NCI-H524 (cell line): ENCODE measurements around the gene PLCL2.
A peak's percentile ranks its signal among the peaks of the same experiment; 100 is the strongest.

ENCODE experiments used
- DNase-seq, 2 experiments: peaks; one replicate each; lab custom pipeline; 2025; lab: John Stamatoyannopoulos, UW

Gene PLCL2

DNA sequence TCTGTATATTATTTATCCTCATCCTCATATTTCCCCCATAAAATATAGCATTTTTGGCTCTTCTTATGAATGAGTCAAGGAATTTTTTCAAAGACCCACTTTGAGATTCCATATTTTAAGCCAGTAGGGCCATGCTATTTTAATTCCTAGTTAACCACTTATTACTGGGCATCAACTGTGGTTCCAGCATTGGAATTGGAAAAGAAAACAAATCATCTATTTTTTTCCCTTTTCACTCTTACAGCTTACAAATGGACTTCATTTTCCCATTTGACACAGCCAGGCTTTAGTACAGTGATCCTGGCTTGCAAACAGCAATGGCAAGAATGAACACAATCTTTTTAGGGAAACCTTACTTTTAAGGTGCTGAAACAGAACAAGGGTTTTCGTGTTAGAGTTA is 19.4 kb upstream of the PLCL2 start:
- DNase-seq: no peak

DNA sequence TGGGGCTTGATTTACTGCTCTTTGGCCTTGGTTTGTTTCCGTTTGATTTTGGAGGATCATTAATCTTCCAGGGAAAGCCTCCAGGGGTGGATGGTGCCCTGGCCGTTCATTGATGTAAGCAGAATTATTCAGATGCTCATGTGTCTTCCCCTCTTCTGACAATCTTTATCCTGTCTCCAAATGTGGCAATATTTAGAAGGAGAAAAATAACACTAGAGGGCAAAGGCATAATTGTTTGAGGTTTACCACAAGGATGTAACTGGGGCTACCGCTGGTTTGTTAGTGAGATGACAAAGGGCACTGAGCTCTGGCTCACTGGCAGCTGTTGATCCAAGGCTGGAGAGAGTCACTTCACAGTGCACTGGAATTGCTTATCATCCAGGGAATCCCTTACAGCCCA is 18.2 kb upstream of the PLCL2 start:
- DNase-seq: no peak

DNA sequence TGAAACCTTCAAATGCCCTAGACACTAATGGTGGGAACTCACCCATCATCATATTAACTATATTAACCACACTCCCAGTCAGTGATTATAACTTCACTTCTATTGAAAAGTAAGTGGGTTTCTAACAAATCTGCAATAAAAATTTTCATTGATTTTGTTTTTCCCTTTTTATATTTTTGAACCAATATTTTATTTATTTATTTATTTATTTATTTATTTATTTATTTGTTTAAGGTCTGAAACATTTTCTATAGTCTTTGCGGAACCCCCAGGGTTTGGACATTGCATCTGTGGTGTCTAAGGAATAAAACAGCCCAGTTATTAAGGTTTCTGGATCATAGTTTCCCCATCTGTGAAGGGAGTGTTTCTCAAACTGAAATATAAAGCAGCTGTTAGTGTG is 16.2 kb upstream of the PLCL2 start:
- DNase-seq: peak in 1 of 2 experiments; percentile 50

DNA sequence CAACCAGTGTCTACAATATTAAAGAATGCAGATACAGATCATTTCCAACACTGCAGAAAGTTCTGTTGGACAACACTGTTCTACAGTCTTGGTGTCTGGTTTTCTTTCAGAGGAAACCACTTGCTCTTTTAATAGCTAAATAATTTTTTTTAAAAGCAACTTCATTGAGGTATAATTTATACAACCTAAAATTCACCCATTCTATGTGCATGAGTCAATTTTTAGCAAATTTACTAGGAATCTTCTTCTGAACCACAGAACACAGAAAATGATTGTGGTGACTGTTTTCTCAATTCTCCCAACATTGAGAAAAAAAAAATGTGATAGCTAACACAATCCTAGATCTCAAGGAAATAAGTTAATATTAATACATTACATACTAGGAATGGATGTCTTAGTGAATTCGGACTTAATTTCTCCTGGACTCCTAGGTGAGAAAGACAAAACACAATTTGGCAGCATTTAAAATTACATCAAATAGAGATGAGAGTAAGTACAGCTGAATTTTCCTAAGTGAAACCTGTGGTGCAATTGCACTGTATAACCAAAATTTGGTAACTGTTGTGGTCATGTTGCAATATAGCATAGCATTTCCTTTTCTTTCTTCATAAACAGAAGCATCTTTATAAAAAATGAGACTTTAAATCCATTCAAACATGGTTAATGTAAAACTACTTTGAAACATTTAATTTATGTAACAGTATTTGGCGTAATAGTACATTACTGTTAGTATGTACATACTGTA is 15.3 kb upstream of the PLCL2 start:
- DNase-seq: no peak

DNA sequence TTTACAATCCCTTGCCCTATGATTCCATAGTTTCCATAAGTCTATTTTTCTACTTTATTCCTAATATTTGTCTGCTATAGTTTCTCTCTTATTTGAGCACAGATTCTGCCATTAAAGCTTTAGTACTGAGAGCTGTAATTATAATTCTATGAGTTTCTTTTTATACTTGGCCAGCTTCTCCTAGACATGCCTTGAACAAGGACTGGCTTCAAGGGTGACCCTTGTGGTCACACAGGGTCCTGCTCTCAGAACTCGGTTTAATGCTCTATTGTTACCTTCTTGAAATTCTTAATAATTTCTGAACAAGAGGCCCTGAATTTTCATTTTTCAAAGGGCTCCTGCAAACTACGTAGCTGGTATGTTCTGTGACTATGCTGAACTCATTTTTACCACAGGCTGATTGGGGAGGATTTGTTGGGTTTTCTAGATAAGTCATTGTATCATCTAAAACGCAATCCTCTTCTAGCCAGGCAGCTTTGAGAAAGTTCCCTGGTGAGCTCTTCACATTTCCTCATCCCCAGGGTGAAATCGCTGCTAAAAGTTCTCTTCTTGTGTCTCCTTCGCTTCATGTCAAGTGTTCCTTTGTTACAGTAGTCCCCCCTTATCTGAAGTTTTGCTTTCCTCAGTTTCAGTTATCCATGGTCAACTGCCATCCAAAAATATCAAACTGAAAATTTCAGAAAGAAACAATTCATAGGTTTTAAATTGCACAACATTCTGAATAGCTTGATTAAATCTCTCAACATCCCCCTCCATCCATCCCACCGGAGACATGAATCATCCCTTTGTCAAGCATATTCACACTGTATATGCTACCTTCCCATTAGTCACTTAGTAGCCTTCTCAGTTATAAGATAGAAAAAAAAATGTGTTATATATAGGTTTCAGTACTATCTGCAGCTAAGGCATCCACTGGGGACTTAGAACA is 12.6 kb upstream of the PLCL2 start:
- no peak for DNase-seq

DNA sequence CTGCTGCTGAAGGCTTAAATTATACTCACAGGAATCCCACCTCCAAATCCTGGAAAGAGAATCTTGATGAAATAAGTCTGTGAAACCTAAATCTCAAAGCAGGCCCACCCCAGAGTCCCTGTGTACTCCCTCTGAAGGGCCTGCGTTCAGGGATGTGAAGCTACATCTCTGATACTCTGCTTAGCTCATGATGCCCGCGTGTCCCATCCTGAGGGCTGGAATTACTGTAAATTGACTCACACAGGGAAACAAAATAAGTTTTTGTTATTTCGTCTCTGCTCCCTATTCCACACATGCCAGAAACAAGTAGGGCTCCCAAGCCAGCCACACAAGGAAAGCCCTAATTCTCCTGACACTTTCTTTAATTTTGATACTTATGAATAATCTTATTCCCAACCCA is 10.9 kb upstream of the PLCL2 start:
- no peak for DNase-seq

DNA sequence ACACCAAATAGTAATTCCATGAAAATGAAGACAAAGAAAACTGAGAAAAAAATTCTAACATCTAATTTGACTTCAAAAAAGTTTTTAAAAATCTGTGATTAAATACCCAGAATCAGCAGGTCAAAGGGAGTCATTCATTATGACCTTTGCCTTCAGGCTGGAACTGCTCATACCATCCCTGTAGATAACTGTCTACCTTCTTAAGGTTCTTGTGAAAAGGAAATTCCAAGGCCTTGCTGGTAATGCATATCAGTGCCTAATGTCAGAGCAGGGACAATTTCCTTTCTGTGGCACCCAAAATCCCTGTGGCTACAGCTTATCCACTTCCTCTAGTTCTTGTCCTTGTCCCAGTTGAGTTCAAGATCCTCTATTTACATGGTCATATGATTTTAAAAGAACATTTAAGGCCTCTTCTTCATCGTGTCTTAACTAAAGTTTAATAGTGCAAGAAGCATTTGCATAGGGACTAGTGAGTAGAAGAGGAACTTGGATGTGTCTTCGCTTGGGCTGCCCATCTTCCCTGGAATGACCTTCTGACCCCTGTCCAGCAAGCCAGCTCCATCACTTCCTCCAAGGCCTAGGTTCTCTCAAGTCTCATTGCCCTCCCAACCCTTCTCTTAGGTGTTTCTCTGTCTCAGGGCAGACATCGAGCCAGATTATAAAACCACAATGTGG is 8.7 kb upstream of the PLCL2 start:
- DNase-seq: peak in 1 of 2 experiments; percentile 21

DNA sequence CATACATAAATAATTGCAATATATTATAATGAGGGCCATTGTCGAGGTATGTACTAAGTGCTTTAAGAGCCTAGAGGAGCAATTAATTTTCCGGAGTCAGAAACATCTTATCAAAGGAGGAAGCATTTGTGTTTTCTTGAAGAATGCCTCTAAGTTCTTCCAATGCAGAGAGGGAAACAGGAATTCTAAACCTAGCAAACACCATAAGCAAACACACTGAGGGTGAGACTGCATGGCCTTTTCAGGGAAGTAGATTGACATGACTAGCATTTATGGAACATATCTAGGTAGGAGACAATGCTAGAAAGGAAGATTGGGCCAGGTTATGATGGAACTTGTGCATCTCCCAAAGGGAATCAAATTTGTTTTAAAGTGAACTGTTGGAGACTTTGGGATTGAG is 7.2 kb upstream of the PLCL2 start:
- DNase-seq: no peak

DNA sequence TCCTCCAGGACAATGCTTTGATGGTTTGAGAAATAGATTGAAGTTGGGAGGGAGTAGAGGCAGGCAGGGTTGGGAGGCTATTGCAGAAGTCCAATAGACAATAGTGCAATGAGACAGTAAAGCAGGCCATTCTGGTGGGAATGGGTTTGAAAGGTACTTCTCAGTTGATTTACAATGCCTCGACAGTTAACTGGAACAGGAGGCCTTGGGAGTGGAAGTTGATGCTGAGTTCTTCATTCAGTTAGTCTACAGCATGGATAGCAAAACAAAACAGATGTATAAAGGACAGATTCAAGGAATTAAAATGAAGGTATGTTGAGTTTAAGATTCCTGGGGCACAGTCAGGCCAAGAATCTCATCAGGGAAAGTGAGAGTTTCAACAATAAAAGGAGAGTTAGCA is 6.8 kb upstream of the PLCL2 start:
- no peak for DNase-seq

DNA sequence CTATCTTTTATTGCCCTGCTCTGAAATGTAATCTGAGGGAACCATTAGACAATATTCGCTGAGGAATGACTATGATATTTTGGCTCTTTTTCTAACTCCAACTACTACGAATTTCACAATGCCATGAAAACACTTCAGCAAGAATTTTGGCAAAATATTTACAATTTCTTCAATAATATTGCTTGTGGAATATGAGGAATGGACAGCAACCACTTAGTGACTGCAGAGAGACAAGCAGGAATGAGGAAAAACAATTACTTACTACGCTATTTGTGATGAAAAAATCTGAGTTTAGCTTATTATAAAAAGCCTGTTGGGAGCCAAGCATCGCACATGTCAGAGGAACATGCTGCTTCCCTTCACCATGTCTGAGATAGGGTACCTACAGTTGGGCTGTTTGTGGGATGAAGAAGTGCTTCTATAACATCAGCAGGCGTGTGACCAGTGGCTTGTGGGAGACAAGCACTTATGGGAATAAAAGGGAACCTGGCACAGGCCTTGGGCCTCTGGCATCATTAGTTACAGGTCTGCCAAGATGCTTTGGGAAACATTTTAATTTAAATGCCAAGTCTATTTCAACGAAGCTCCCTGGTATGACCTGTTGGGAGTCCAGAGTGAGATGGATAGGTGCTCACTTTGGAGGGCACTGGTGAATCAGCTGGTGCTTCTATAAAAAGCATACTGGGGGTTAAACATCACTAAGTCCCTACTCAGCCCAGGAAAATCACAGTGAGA is 2.7 kb upstream of the PLCL2 start:
- no peak for DNase-seq

DNA sequence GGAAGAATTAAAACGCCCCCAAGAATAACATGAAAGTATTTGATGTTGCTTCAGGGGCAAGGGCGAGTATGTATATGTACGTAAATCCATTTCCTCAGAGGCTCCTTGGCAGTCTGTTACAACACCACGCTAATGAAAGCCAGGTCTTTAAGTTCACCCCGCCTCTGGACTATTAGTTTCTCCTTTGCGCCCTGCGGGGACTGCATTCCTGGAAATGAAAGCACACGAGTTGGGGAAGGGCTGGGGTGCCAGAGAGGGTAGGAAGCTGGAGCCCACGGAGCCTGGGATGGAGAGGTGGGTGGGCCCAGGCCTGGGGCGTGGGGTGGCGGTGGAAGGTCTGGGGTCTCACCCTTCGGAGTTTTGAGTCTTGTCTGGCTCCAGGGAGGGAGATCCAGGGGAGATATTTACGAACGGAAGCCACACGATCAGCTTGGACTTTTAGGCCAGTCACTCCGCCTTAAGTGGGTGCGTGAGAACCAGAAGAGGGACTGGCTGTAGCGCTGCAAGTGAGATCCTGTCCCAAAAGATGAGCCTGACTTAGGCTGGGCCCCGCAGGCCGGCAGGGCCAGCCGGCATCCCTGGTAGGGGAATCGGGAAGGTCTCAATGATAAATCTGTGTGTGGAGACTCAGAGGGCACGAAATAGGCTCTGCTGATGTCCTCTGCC is 1.6 kb upstream of the PLCL2 start:
- no peak for DNase-seq

DNA sequence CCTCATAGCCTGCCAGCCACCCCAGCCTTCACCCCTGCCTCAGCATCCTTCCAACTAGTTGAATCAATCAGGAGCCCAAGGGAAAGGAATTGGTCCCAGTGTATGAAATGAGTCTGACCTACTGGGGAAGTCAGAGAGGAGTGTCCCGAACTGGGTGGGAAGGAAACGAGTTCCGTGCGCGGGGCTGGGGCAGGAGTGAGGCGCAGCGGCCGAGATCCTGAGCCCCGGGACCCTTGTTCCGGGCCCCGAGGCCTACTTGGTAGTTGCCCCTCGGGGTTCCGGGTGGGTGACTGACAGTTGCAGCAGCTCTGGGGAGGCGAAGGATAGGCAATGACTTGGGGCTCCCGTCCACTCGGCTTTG is 1.1 kb upstream of the PLCL2 start:
- no peak for DNase-seq

DNA sequence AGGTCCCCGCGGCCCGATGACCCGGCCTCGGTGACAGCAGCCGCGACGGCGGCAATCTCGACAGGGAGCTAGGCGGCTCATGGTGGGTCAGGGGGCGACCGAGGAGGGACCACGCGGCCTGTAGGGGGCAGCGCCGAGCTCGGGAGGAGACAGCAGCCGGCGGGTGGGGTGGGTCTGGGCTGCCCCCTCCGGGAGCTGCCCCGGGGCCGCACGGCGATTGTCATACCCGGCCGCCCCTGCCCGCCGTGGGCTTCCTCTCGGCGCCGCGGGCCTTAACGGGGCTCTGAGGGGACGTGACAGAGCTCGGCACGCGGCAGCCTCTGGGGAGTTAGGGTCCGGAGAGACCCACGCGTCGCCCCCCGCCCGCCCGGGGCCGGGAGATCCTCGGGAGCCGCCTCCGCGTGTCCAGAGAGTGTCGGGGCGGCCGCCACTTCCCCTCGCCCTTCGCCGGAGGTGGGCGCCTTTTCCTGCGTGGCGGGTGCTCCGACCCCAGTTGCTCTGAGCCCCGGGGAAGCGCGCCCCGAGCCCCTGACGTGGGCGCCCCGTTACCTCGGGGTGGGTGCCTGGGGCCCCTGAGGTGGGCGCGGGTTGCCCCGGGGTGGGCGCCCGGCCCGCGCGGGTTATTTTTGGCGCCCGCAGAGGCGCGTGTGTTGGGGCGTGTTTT is 539 bp upstream of the PLCL2 start:
- peak in 1 of 2 experiments; percentile 13 for DNase-seq

DNA sequence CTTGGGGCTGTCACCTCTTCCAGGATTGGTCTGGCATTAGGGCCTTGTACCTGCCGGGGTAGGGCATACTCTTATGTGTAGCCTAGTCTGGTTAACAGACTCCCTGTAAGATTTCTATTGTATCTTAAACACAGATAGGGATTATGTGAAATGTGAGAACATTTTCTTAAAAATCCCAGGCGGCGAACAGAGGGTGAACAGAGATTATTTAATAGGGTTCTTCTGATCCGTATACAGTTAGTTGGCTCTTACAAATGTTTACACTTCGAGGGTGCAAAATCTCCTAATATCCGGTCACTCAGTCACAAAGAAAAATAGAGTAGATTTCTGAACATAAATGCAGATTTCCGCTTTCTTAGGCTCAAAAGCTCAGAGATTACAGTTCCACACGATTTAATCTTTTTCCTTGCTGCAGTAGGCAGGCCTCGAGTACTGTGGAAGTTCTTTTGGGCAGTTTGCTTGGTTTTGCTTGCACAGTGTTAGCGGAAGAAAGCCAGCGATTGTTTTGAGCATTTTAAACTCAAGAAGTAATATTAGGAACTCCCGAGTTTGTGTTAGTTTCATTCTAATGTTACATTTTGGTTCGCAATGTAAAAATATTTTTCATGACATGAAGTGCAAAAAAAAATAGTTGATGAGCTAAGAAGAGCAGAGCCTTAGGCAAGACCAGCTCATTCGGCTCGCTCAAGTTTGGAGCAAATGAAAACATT is 993 bp downstream of the PLCL2 start:
- peak in 1 of 2 experiments; percentile 86 for DNase-seq

DNA sequence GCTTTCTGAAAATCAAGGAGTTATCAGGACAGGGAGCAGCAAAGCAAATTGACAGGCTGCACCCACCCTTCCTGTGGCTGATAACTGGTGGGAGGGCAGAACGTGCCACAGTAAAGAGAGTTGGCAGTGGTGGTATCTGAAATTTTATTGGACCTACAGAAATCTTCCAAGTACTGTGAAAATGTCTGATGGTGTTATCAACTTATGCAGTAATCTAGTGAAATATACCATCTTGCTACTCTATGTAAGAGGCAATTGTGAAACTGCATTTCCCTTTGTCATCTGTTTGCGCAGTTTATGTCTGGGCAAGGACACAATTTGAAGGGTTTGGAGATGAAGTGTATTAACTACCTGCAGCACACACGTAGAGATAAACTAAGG is 1.5 kb downstream of the PLCL2 start:
- DNase-seq: peak in 1 of 2 experiments; percentile 35

DNA sequence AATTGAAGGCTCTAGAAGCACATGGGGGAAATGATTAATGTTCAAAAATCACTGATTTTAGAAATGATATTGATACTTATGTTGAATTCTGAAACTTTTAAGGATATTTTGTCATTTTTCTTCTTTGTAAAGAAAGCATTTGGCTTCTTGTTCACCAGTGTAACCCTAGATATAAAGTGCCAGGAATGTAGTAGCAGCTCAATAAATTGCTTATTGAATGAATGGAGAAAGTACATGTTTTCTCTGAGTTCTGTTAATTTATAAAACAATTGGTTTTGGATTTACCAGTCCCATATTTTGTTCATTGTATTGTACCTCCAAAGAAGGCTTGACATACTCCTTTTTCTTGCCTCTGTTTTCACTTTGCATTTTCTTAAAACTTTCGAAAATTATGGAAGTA is 2.4 kb downstream of the PLCL2 start:
- DNase-seq: no peak

DNA sequence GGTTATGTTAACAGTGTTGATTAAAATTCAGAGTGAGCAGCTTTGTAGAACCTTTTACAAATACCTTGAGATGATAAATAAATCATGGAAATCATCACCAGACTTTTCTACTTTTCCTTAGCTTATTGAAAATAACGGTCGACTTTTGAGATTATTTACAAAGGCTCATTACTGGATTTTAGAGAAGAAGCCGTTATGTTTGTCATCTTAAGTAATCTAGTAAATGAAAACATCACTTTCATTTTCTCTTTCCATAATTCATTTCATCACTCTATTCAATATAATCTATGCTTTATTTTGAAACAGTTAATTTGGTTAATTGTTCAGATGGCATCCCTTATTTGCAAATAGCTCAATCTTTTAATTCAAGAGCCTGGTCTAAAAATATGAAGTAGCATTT is 3.6 kb downstream of the PLCL2 start:
- no peak for DNase-seq

DNA sequence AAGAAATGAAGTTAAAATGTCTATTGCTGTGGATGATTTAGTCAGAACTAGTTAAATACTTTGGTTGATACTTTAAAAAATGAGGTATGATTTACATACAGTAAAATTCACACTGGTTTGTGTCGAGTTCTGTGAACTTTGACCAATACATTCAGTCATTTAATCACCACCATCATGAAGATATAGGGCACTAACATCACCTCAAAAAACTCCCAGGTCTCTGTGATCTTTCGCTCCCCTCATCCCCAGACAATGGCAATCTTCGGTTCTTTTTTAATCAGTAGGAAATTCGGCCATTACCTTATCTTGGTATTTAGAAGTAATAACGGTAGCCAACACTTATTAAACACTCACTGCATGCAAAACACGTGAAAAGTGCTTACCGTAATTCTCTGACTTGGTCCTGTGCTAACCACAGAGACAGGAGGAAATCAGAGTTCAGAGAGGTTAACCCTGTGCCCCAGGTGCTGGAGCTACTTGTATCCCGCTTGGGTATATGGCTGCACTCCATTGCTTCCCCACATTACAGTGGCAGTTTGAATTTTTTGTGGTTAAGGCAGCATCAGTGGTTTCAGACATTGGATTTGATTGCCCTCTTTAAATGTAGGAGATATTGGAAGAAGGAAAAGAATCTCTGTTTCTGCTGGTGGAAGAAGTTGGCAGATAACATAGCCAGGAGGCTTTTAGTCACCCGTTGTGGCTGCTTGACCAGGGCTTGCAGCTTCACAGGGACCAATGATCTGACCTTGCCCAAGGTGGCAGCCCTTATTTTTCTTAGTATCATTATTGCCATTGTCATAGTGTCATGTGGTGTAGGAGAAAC is 4.2 kb downstream of the PLCL2 start:
- DNase-seq: no peak

DNA sequence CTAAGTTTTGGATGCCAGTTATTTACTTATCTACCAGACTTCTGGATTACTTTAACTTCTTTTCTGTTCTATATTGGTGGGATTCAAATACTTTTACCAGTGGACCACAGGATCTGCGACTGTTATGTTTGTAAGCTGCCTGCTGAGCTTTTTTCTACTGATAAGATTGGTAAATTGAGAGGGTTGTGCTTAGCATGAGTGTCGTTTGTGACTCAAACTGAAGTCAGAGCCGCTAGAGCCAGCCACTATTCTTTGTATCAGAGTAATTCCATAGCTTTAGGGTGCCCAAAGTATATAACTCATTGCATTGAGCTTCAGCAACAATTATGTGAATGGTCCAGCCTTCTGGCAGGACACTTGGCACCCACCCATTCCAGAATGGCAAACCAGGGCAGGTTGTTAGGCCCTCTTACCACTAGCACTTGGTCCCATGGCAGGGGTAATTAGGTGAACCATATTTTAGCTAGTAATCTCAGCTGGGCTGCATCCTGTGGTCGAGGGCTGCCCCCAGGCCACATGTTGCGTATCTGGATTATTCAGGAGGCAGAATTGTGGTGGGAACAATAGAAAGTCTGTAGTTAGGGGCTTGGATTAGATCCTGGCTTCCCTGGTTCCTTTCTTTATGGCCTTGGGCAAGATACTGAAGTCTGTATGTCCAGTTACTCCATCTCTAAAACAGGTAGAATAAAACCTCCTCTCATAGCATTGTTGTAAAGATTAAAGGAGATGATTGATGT is 6.0 kb downstream of the PLCL2 start:
- peak in 1 of 2 experiments; percentile 34 for DNase-seq
